ENCODE measurements around the gene TBC1D2B. TPM values are rescaled to one million over a fixed set of nuclear protein-coding genes. Genes with fewer than 3 reads are reported as not detected.
A peak's percentile ranks its signal among the peaks of the same experiment; 100 is the strongest.

The TBC1D2B gene
- total RNA-seq, 1 donor from 2014 or later = 22.1 TPM

- no peaks in the 10 kb centered on the region for H3K27me3 Mint-ChIP-seq
- H3K27ac Mint-ChIP-seq = no peak overlapping the region
- H3K4me3 Mint-ChIP-seq = no peak overlapping the region
- H3K9me3 Mint-ChIP-seq = no peaks in the 10 kb centered on the region
- no peaks in the 10 kb centered on the region for H3K36me3 Mint-ChIP-seq
- TF ChIP-seq, protein P1, sequence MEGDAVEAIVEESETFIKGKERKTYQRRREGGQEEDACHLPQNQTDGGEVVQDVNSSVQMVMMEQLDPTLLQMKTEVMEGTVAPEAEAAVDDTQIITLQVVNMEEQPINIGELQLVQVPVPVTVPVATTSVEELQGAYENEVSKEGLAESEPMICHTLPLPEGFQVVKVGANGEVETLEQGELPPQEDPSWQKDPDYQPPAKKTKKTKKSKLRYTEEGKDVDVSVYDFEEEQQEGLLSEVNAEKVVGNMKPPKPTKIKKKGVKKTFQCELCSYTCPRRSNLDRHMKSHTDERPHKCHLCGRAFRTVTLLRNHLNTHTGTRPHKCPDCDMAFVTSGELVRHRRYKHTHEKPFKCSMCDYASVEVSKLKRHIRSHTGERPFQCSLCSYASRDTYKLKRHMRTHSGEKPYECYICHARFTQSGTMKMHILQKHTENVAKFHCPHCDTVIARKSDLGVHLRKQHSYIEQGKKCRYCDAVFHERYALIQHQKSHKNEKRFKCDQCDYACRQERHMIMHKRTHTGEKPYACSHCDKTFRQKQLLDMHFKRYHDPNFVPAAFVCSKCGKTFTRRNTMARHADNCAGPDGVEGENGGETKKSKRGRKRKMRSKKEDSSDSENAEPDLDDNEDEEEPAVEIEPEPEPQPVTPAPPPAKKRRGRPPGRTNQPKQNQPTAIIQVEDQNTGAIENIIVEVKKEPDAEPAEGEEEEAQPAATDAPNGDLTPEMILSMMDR (conservative IDR thresholded peaks at IDR 0.05) = no peak
- H3K4me1 Mint-ChIP-seq (ENCODE audit: unreplicated experiment) = no peaks in the 10 kb centered on the region
- no peak for DNase-seq (ENCODE audit: extremely low spot score, unreplicated experiment)
Measured at GRCh38 chr15:78110916-78111475, 33.5 kb upstream of the TBC1D2B start.

DNA sequence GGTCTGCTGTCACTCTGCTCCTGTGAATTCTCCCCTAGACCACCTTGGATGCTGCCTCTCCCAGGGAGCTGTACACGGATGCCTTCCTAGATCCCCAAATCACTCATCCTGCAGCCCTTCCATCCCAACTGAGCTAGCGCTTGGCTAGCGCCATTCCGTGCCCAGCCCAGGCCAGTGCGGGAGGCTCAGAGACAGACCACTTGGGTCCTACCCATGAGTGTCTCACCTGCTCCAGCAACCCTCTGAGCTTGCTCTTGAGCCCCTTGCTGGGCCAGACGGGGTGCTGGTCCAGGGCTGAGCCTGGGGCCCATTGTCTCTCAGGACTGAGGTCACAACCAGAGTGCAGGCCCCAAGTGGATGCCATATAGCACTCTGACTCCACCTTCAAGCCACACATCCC is 32.6 kb upstream of the TBC1D2B start:
- no peaks in the 10 kb centered on the region for H3K36me3 Mint-ChIP-seq
- H3K27me3 Mint-ChIP-seq = no peaks in the 10 kb centered on the region
- no peak for DNase-seq (ENCODE audit: extremely low spot score, unreplicated experiment)
- no peaks in the 10 kb centered on the region for H3K4me1 Mint-ChIP-seq (ENCODE audit: unreplicated experiment)
- TF ChIP-seq, protein P1 (conservative IDR thresholded peaks at IDR 0.05) = no peak
- H3K27ac Mint-ChIP-seq = no peak overlapping the region
- H3K9me3 Mint-ChIP-seq = no peaks in the 10 kb centered on the region
- no peak overlapping the region for H3K4me3 Mint-ChIP-seq

- Mint-ChIP-seq H3K9me3 (no peaks in the 10 kb centered on the region), H3K27ac (no peak overlapping the region), H3K36me3 (no peaks in the 10 kb centered on the region), H3K4me1 (ENCODE audit: unreplicated experiment) (peaks cover 6% of the 10 kb centered on the region), H3K4me3 (no peak overlapping the region), H3K27me3 (no peaks in the 10 kb centered on the region)
- DNase-seq (ENCODE audit: extremely low spot score, unreplicated experiment) = no peak
- TF ChIP-seq, protein P1 (conservative IDR thresholded peaks at IDR 0.05) = no peak
Measured at GRCh38 chr15:78109156-78109555, 31.6 kb upstream of the TBC1D2B start.

GRCh38 chr15:78108300-78109084 is 31.0 kb upstream of the TBC1D2B start:
- no peaks in the 10 kb centered on the region for H3K27me3 Mint-ChIP-seq
- no peaks in the 10 kb centered on the region for H3K36me3 Mint-ChIP-seq
- no peaks in the 10 kb centered on the region for H3K9me3 Mint-ChIP-seq
- no peak overlapping the region for H3K27ac Mint-ChIP-seq
- TF ChIP-seq, protein P1 (conservative IDR thresholded peaks at IDR 0.05) = peak; percentile 86
- DNase-seq (ENCODE audit: extremely low spot score, unreplicated experiment) = no peak
- no peak overlapping the region for H3K4me3 Mint-ChIP-seq
- H3K4me1 Mint-ChIP-seq (ENCODE audit: unreplicated experiment) = peaks cover 9% of the 10 kb centered on the region

DNA sequence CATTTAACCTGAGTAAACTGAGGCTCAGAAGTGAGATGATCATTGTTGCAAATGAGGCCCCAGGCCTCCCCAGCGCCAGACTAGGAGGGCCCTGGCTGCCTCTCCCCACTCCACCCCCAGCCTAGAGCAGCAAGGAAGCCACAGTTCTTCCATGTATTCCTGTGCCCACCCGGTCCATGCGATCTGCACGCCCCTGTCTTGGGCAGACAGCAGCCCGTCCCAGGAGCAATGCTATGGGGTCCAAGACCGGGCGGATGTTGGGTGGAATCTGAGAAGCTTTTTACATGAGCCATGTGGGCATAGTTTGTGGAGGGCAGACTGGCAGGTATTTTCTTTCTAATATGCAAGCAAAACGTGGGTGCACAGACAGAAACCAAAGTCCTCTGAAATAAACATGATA is 30.0 kb upstream of the TBC1D2B start:
- H3K27me3 Mint-ChIP-seq = no peaks in the 10 kb centered on the region
- H3K4me3 Mint-ChIP-seq = no peak overlapping the region
- no peak overlapping the region for H3K27ac Mint-ChIP-seq
- DNase-seq (ENCODE audit: extremely low spot score, unreplicated experiment) = no peak
- no peaks in the 10 kb centered on the region for H3K36me3 Mint-ChIP-seq
- H3K4me1 Mint-ChIP-seq (ENCODE audit: unreplicated experiment) = peaks cover 9% of the 10 kb centered on the region
- no peaks in the 10 kb centered on the region for H3K9me3 Mint-ChIP-seq
- TF ChIP-seq, protein P1 (conservative IDR thresholded peaks at IDR 0.05) = no peak
